IMR-90 (cell line): ENCODE results near the gene EYS. TPM values are rescaled to one million over a fixed set of nuclear protein-coding genes. Genes with fewer than 3 reads are reported as not detected.

ENCODE experiments used
- ATAC-seq: fragments of 200-7000 bp; cut with Tn5 transposase; 2 replicates; pipeline ENCODE4 v1.9.1; 2020; ENCODE audit warnings: low read depth, mild to moderate bottlenecking, moderate library complexity
- BruUV-seq: library from RNA; stranded (reverse); fragments of 400-500 nt; replicated peaks from 2 replicates; lab custom pipeline; 2021; lab: Mats Ljungman, UMichigan
- CTCF ChIA-PET: fragments of 300-600 bp; formaldehyde crosslinking; extraction: SDS; loops from one replicate; lab custom pipeline; 2021; ENCODE audit warnings: antibody characterized with exemption; lab: Yijun Ruan, JAX
- POLR2A ChIA-PET: fragments of 300-600 bp; sonication (Branson Sonifier 250); formaldehyde crosslinking; loops from one replicate; lab custom pipeline; 2022; ENCODE audit warnings: antibody characterized with exemption; ENCODE audit not compliant: unreplicated experiment; lab: Charles Lee
- DNase-seq: peaks from one replicate; pipeline ENCODE4 v3.0.0; 2013
- H2AFZ ChIP-seq: replicated peaks from 2 replicates; pipeline ENCODE3; 2013; ENCODE audit warnings: low read length, mild to moderate bottlenecking; ENCODE audit not compliant: poor library complexity
- H2AK5ac ChIP-seq: 2 replicates; pipeline ENCODE4 v1.6.1; 2013; ENCODE audit warnings: low read depth, low read length, inconsistent platforms
- H2AK9ac ChIP-seq: replicated peaks from 2 replicates; pipeline ENCODE3; 2013; ENCODE audit warnings: mild to moderate bottlenecking, low read depth, low read length, moderate library complexity; ENCODE audit not compliant: poor library complexity
- H2BK120ac ChIP-seq: 2 replicates; pipeline ENCODE4 v1.6.1; 2013; ENCODE audit warnings: low read depth, low read length, inconsistent platforms
- H2BK15ac ChIP-seq: 3 replicates; pipeline ENCODE4 v1.6.1; 2013; ENCODE audit warnings: low read depth, low read length, inconsistent platforms
- H2BK20ac ChIP-seq: 2 replicates; pipeline ENCODE4 v1.6.1; 2013; ENCODE audit warnings: low read depth, mild to moderate bottlenecking, inconsistent platforms, low read length, moderate library complexity
- H2BK5ac ChIP-seq: 2 replicates; pipeline ENCODE4 v1.6.1; 2013; ENCODE audit warnings: mild to moderate bottlenecking, low read depth, low read length, inconsistent platforms; ENCODE audit not compliant: poor library complexity, severe bottlenecking
- H3K14ac ChIP-seq: replicated peaks from 2 replicates; pipeline ENCODE4 v1.6.1; 2013; ENCODE audit warnings: low read depth, low read length, inconsistent platforms
- H3K18ac ChIP-seq: 2 replicates; pipeline ENCODE4 v1.6.1; 2013; ENCODE audit warnings: low read depth, low read length, control low read depth
- H3K23ac ChIP-seq: 2 replicates; pipeline ENCODE4 v1.6.1; 2013; ENCODE audit warnings: low read depth, low read length, inconsistent platforms
- H3K27ac ChIP-seq: 2 replicates; pipeline ENCODE4 v1.5.1; 2013; ENCODE audit warnings: mild to moderate bottlenecking, control low read depth, low read length; ENCODE audit not compliant: insufficient read depth
- H3K27me3 ChIP-seq: 2 replicates; pipeline ENCODE4 v1.6.1; 2013; ENCODE audit warnings: low read length; ENCODE audit not compliant: control insufficient read depth, insufficient read depth
- H3K36me3 ChIP-seq: 2 replicates; pipeline ENCODE4 v1.6.1; 2013; ENCODE audit warnings: low read length, mixed read lengths; ENCODE audit not compliant: control insufficient read depth, insufficient read depth
- H3K4ac ChIP-seq: 2 replicates; pipeline ENCODE4 v1.6.1; 2013; ENCODE audit warnings: low read depth, low read length, inconsistent platforms
- H3K4me1 ChIP-seq: 2 replicates; pipeline ENCODE4 v1.6.1; 2013; ENCODE audit warnings: low read length, mixed read lengths; ENCODE audit not compliant: control insufficient read depth, insufficient read depth
- H3K4me2 ChIP-seq: 2 replicates; pipeline ENCODE4 v1.6.1; 2013; ENCODE audit warnings: low read depth, mild to moderate bottlenecking, control low read depth, low read length, moderate library complexity
- H3K4me3 ChIP-seq: 2 replicates; pipeline ENCODE4 v1.5.1; 2013; ENCODE audit warnings: low read depth, mild to moderate bottlenecking, control low read depth, low read length, moderate library complexity; ENCODE audit not compliant: insufficient read depth
- H3K56ac ChIP-seq: 2 replicates; pipeline ENCODE4 v1.6.1; 2013; ENCODE audit warnings: low read length, inconsistent platforms; ENCODE audit not compliant: insufficient read depth; ENCODE audit errors: extremely low read depth
- H3K79me1 ChIP-seq, 2 experiments: 2 replicates each; pipeline ENCODE4 v1.6.1; 2013; ENCODE audit warnings: low read length in 2 of 2, inconsistent platforms in 1 of 2, low read depth in 1 of 2
- H3K9ac ChIP-seq: 2 replicates; pipeline ENCODE4 v1.6.1; 2013; ENCODE audit warnings: low read depth, low read length, control low read depth
- H3K9me1 ChIP-seq: 2 replicates; pipeline ENCODE4 v1.6.1; 2013; ENCODE audit warnings: low read length, inconsistent platforms; ENCODE audit not compliant: insufficient read depth
- H3K9me3 ChIP-seq: 2 replicates; pipeline ENCODE4 v1.6.1; 2013; ENCODE audit warnings: low read length; ENCODE audit not compliant: control insufficient read depth, insufficient read depth
- H4K20me1 ChIP-seq: 2 replicates; pipeline ENCODE4 v1.6.1; 2013; ENCODE audit warnings: low read length, inconsistent platforms; ENCODE audit not compliant: insufficient read depth
- H4K5ac ChIP-seq: 2 replicates; pipeline ENCODE4 v1.6.1; 2013; ENCODE audit warnings: mild to moderate bottlenecking, low read depth, low read length, control low read depth
- H4K8ac ChIP-seq, 2 experiments: 2 replicates each; pipeline ENCODE4 v1.6.1; 2013; ENCODE audit warnings: low read depth in 2 of 2, low read length in 2 of 2, control low read depth in 1 of 2, inconsistent platforms in 1 of 2
- H4K91ac ChIP-seq: 2 replicates; pipeline ENCODE4 v1.6.1; 2013; ENCODE audit warnings: low read depth, low read length, inconsistent platforms; ENCODE audit not compliant: insufficient read depth
- MAFK ChIP-seq: IDR thresholded peaks from 2 replicates; pipeline ENCODE4 v1.6.1; 2012; ENCODE audit warnings: low read depth, low read length, improper control_type of control experiment
- MAZ ChIP-seq: IDR thresholded peaks from 2 replicates; pipeline ENCODE4 v1.6.1; 2012; ENCODE audit warnings: low read depth, mild to moderate bottlenecking, low read length, improper control_type of control experiment, moderate library complexity, borderline replicate concordance
- WGBS, 2 experiments: methylation state at CpG; one replicate each; pipeline versions ENCODE4 v1.1.5 to v1.1.7; 2013; ENCODE audit warnings: missing lambda C conversion rate in 2 of 2; ENCODE audit not compliant: insufficient read length in 1 of 2; ENCODE audit errors: extremely low coverage in 2 of 2; 5-methylcytosine and 5-hydroxymethylcytosine counted together
- dilution Hi-C: fragments of 300-500 bp; cut with HindIII; formaldehyde crosslinking; loops from one replicate; pipeline ENCODE4 v1.14.3; 2018; ENCODE audit warnings: low sequenced_read_pairs; ENCODE audit not compliant: unreplicated experiment
- in situ Hi-C: fragments of 300-500 bp; cut with MboI; formaldehyde crosslinking; loops from 3 replicates; pipeline ENCODE4 v1.14.3; 2019; ENCODE audit warnings: low sequenced_read_pairs, inconsistent platforms, mixed read lengths
- intact Hi-C: fragments of 100-400 bp; cut with micrococcal nuclease; formaldehyde crosslinking; loops from 2 replicates; pipeline ENCODE4 v1.10.0; 2022
- polyA plus RNA-seq, 3 experiments: library from polyadenylated mRNA; depleted of rRNA; stranded (reverse); fragments of >200 nt; gene quantifications; 2 replicates each; pipeline ENCODE4 v1.2.3, GENCODE V29; 2012; ENCODE audit warnings: low replicate concordance in 1 of 3
- total RNA-seq: library from RNA; depleted of rRNA; stranded (reverse); fragments of >200 nt; gene quantifications from 2 replicates; pipeline ENCODE4 v1.2.3, GENCODE V29; 2012

Gene EYS
- total and polyA plus RNA-seq, 2 of the 4 experiments (the other 2 are of a cell fraction) = under 0.01 TPM; not detected in 1

GRCh38 chr6:65091561-65091960 is 615.5 kb downstream of the EYS start:
- no peak overlapping the region for H3K4me2 ChIP-seq
- ATAC-seq (no peak), DNase-seq (no peak)
- no peak overlapping the region for H2AK5ac ChIP-seq
- no peak overlapping the region for H4K5ac ChIP-seq
- H3K4me3 ChIP-seq = no peak overlapping the region
- H3K36me3 ChIP-seq = no peaks in the 10 kb centered on the region
- no peak overlapping the region for H2AK9ac ChIP-seq
- no peak overlapping the region for H3K9ac ChIP-seq
- no peak overlapping the region for H3K4ac ChIP-seq
- no peak overlapping the region for H3K14ac ChIP-seq
- in situ Hi-C loops = no loop called here
- dilution Hi-C loops = no loop called here
- H3K23ac ChIP-seq = no peak overlapping the region
- H3K18ac ChIP-seq = no peak overlapping the region
- ChIA-PET POLR2A (no interaction called here), CTCF (no interaction called here)
- H2BK120ac ChIP-seq = no peak overlapping the region
- H3K79me1 ChIP-seq = no peaks in the 10 kb centered on the region
- H2BK5ac ChIP-seq = no peak overlapping the region
- no peak overlapping the region for H2BK20ac ChIP-seq
- no peak overlapping the region for H3K27ac ChIP-seq
- no peaks in the 10 kb centered on the region for H3K9me3 ChIP-seq
- no peak overlapping the region for H4K91ac ChIP-seq
- no CpG with 5 or more reads among the region's 8 CpGs for WGBS, 2 experiments
- H3K9me1 ChIP-seq = no peaks in the 10 kb centered on the region
- H2AFZ ChIP-seq = no peak overlapping the region
- no peak overlapping the region for H4K8ac ChIP-seq
- no peak for TF ChIP-seq MAZ
- no peak for TF ChIP-seq MAFK
- no TSS peak for BruUV-seq
- no peak overlapping the region for H2BK15ac ChIP-seq
- H3K27me3 ChIP-seq = no peaks in the 10 kb centered on the region
- intact Hi-C loops = no loop called here
- H4K20me1 ChIP-seq = no peaks in the 10 kb centered on the region
- H3K4me1 ChIP-seq = no peaks in the 10 kb centered on the region
- no peak overlapping the region for H3K56ac ChIP-seq
